MCF 10A (cell line): ENCODE measurements around the gene GAL3ST3. TPM values are rescaled to one million over a fixed set of nuclear protein-coding genes. Genes with fewer than 3 reads are reported as not detected.
A peak's percentile ranks its signal among the peaks of the same experiment; 100 is the strongest.

Experiments used
- BruUV-seq: library from RNA; stranded (reverse); fragments of 400-500 nt; replicated peaks from 2 replicates; lab custom pipeline; 2021; lab: Mats Ljungman, UMichigan
- CTCF ChIA-PET: fragments of 300-600 bp; sonication (Branson Sonifier 250); formaldehyde crosslinking; extraction: SDS; loops from one replicate; lab custom pipeline; 2021; ENCODE audit warnings: antibody characterized with exemption, inconsistent platforms; lab: Yijun Ruan, JAX
- POLR2A ChIA-PET: fragments of 300-600, 350-650 bp; sonication (Branson Sonifier 250); formaldehyde crosslinking; extraction: SDS; loops from one replicate; lab custom pipeline; 2020; ENCODE audit warnings: antibody characterized with exemption, inconsistent platforms; lab: Yijun Ruan, JAX
- DNase-seq: peaks from one replicate; pipeline ENCODE4 v3.0.0-alpha.2; 2018; ENCODE audit not compliant: unreplicated experiment
- H3K27ac Mint-ChIP-seq: one replicate; pipeline ENCODE4 v1.8.0; 2022; ENCODE audit warnings: mild to moderate bottlenecking, low read depth, mixed read lengths; ENCODE audit not compliant: unreplicated experiment
- H3K27me3 Mint-ChIP-seq: one replicate; pipeline ENCODE4 v1.8.0; 2022; ENCODE audit warnings: mixed read lengths; ENCODE audit not compliant: insufficient read depth, unreplicated experiment
- H3K36me3 Mint-ChIP-seq: one replicate; pipeline ENCODE4 v1.8.0; 2022; ENCODE audit warnings: mild to moderate bottlenecking, moderate library complexity, mixed read lengths; ENCODE audit not compliant: insufficient read depth, unreplicated experiment
- H3K4me1 Mint-ChIP-seq: one replicate; pipeline ENCODE4 v1.8.0; 2022; ENCODE audit warnings: mixed read lengths; ENCODE audit not compliant: insufficient read depth, unreplicated experiment
- H3K4me3 Mint-ChIP-seq: one replicate; pipeline ENCODE4 v1.8.0; 2022; ENCODE audit warnings: mild to moderate bottlenecking, moderate library complexity, mixed read lengths; ENCODE audit not compliant: unreplicated experiment
- H3K9me3 Mint-ChIP-seq: one replicate; pipeline ENCODE4 v1.8.0; 2022; ENCODE audit warnings: mixed read lengths; ENCODE audit not compliant: unreplicated experiment
- CTCF ChIP-seq: fragments of 200-600 bp; IDR thresholded peaks from one replicate; pipeline ENCODE4 v1.8.0; 2022; ENCODE audit warnings: antibody characterized with exemption, mild to moderate bottlenecking; ENCODE audit not compliant: unreplicated experiment
- intact Hi-C: fragments of 100-400 bp; cut with micrococcal nuclease; formaldehyde crosslinking; loops from 2 replicates; pipeline ENCODE4 v1.14.1; 2022
- total RNA-seq: library from RNA; stranded (reverse); gene quantifications from 2 replicates; pipeline ENCODE4 v1.2.3, GENCODE V29; 2022

Gene GAL3ST3
- total RNA-seq, 1 experiment from 2014 or later = not detected

- ChIA-PET CTCF (no interaction called here), POLR2A (no interaction called here)
- H3K27ac Mint-ChIP-seq = no peak overlapping the region
- peaks cover 42% of the 10 kb centered on the region for H3K36me3 Mint-ChIP-seq
- H3K4me3 Mint-ChIP-seq = no peak overlapping the region
- no peaks in the 10 kb centered on the region for H3K9me3 Mint-ChIP-seq
- H3K4me1 Mint-ChIP-seq = peaks cover 40% of the 10 kb centered on the region
- no peaks in the 10 kb centered on the region for H3K27me3 Mint-ChIP-seq
- BruUV-seq = no TSS peak
- no peak for TF ChIP-seq CTCF
- intact Hi-C loops = no loop called here
- DNase-seq = no peak
Measured at GRCh38 chr11:66072518-66072917, 23.6 kb upstream of the GAL3ST3 start.

GRCh38 chr11:66072081-66072480 lies 23.1 kb upstream of the GAL3ST3 start:
- intact Hi-C loops = no loop called here
- H3K27me3 Mint-ChIP-seq = no peaks in the 10 kb centered on the region
- no peaks in the 10 kb centered on the region for H3K9me3 Mint-ChIP-seq
- no peak overlapping the region for H3K27ac Mint-ChIP-seq
- ChIA-PET POLR2A (interaction anchor here (1.2 to 5.0 kb wide), 6 partner anchors 9 to 195 kb away, joined by 3 to 69 read pairs (median 10); partner anchors contain the start of gene SF3B2), CTCF (interaction anchor here (0.7 to 1.5 kb wide), 3 partner anchors 61 to 501 kb away, joined by 3 to 6 read pairs (median 3); no protein-coding TSS in a partner anchor)
- DNase-seq = no peak
- BruUV-seq = no TSS peak
- no peak for TF ChIP-seq CTCF
- peaks cover 40% of the 10 kb centered on the region for H3K4me1 Mint-ChIP-seq
- peak overlapping the region; percentile 86 for H3K4me3 Mint-ChIP-seq
- peaks cover 41% of the 10 kb centered on the region for H3K36me3 Mint-ChIP-seq

- BruUV-seq = no TSS peak
- peaks cover 40% of the 10 kb centered on the region for H3K4me1 Mint-ChIP-seq
- H3K27ac Mint-ChIP-seq = peak overlapping the region; percentile 51
- H3K9me3 Mint-ChIP-seq = no peaks in the 10 kb centered on the region
- H3K4me3 Mint-ChIP-seq = peak overlapping the region; percentile 86
- DNase-seq = no peak
- intact Hi-C loops = no loop called here
- CTCF ChIA-PET = interaction anchor here (0.7 to 1.5 kb wide), 5 partner anchors 10 to 502 kb away, joined by 3 to 6 read pairs (median 3); no protein-coding TSS in a partner anchor
- TF ChIP-seq CTCF = no peak
- H3K36me3 Mint-ChIP-seq = peaks cover 48% of the 10 kb centered on the region
- POLR2A ChIA-PET = interaction anchor here (0.6 to 5.0 kb wide), 18 partner anchors 8 to 996 kb away, joined by 3 to 69 read pairs (median 5); partner anchors contain the start of genes CST6, SF3B2 and YIF1A
- no peaks in the 10 kb centered on the region for H3K27me3 Mint-ChIP-seq
Measured at GRCh38 chr11:66071381-66071801, 22.4 kb upstream of the GAL3ST3 start.

GRCh38 chr11:66070604-66071380 lies 21.8 kb upstream of the GAL3ST3 start:
- H3K4me1 Mint-ChIP-seq = peaks cover 40% of the 10 kb centered on the region
- peak; percentile 46 for DNase-seq
- peak overlapping the region; percentile 51 for H3K27ac Mint-ChIP-seq
- no TSS peak for BruUV-seq
- peak overlapping the region; percentile 86 for H3K4me3 Mint-ChIP-seq
- no peak for TF ChIP-seq CTCF
- POLR2A ChIA-PET = interaction anchor here (0.6 to 5.0 kb wide), 20 partner anchors 9 to 996 kb away, joined by 3 to 69 read pairs (median 5); partner anchors contain the start of genes CST6, PCNX3, SF3B2 and YIF1A
- intact Hi-C loops = no loop called here
- H3K9me3 Mint-ChIP-seq = no peaks in the 10 kb centered on the region
- peaks cover 51% of the 10 kb centered on the region for H3K36me3 Mint-ChIP-seq
- no peaks in the 10 kb centered on the region for H3K27me3 Mint-ChIP-seq
- CTCF ChIA-PET = interaction anchor here (0.6 to 1.5 kb wide), 5 partner anchors 11 to 1739 kb away, joined by 3 to 6 read pairs (median 3); no protein-coding TSS in a partner anchor
